ENCODE data around the gene ACOD1.

GRCh38 chr13:76912476-76912875, 35.8 kb upstream of the ACOD1 start:
- TF ChIP-seq POLR2A (IDR thresholded peaks at IDR 0.05) = no peak
- TF ChIP-seq CTCF (IDR thresholded peaks at IDR 0.05) = no peak

Data from thyroid gland (tissue), 4 donors.